ENCODE results near the gene CC2D1A.
"Not testable (repeated sequence)": the region's sequence is repeated elsewhere in the genome, so short reads cannot be mapped to it uniquely, and the experiment has no call there.

CC2D1A gene

DNA sequence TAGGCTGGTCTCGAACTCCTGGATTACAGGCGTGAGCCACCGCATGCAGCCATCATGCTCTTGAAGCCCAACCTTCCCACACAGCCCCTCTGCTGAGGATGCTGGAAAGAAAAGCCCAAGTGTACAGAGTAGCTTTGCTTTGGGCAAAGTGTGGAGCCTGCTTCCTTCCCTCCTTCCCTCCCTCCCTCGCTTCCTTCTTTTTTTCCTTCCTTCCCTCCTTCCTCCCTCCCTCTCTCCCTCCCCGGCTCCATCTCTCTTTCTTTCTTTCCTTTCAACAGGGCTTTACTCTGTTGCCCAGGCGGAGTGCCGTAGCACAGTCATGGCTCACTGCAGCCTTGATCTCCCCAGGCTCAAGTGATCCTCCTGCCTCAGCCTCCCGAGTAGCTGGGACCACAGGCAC is 2.7 kb downstream of the CC2D1A start:
- no peak for DNase-seq (ENCODE audit: low read depth in 2 of 2)

DNA sequence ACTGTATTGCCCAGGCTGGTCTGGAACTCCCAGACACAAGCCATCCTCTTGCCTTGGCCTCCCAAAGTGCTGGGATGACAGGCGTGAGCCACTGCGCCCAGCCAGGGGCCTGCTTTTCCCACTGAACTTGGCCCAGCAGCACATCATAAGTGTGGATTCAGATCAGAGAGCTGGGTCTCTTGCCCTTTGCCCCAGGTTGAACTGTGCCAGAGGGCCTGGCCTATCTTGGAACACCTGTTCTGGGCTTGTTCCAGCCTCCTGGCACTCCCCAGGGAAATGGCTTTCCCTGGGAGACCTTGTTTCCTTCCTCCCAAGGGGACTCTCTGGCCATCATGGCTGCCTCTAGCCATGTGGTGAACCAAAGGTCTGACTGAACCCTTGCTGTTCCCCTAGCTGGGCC is 3.4 kb downstream of the CC2D1A start:
- DNase-seq (ENCODE audit: low read depth in 2 of 2), result no peak

DNA sequence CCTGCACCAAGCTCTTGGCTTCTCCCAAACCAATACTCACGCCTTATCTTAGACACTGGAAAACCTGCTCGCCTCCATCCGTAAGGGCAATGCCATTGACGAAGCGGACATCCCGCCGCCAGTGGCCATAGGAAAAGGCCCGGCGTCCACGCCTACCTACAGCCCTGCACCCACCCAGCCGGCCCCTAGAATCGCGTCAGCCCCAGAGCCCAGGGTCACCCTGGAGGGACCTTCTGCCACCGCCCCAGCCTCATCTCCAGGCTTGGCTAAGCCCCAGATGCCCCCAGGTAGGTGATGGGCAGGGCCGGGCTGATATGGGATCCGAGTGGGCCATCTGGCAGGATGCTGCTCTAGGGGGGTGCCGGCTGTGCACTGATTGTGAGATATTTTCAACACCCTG is 7.4 kb downstream of the CC2D1A start:
- no peak for DNase-seq (ENCODE audit: low read depth in 2 of 2)

DNA sequence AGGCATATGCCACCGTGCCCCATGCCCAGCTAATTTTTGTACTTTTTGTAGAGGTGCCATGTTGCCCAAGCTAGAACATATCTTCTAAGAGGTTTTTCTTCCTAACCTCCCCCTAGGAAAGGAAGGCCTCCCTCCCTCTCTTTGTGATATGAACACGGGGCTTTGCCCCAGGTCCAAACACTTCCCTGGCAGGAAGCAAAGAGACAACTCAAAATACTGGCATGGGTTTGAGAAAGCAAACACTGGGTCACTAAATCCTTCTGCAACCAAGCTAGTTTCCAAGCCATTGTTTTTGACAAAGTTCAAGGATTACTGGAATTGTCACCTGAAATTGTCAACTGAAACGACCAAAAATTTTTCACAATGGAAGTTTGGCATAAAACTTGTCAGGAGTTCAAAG is 8.8 kb downstream of the CC2D1A start:
- DNase-seq (ENCODE audit: low read depth in 2 of 2), result no peak

DNA sequence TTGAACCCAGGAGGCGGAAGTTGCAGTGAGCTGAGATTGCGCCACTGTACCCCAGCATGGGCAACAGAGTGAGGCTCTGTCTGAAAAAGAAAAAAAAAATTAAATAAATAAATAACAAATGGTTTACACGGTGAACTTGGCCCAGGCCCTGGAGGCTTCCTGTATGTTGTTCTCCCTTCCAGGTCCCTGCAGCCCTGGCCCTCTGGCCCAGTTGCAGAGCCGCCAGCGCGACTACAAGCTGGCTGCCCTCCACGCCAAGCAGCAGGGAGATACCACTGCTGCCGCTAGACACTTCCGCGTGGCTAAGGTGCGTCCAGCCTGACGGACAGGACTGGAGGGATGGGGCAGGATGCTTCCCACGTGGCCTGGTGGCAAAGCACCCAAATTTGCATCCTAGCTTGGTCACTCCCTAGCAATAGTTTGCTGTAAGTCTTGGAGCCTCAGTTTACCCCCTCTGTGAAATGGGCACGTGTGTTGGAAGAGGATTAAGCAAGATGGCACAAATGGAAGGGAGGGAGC is 11.9 kb downstream of the CC2D1A start:
- DNase-seq (ENCODE audit: low read depth in 2 of 2), result no peak

DNA sequence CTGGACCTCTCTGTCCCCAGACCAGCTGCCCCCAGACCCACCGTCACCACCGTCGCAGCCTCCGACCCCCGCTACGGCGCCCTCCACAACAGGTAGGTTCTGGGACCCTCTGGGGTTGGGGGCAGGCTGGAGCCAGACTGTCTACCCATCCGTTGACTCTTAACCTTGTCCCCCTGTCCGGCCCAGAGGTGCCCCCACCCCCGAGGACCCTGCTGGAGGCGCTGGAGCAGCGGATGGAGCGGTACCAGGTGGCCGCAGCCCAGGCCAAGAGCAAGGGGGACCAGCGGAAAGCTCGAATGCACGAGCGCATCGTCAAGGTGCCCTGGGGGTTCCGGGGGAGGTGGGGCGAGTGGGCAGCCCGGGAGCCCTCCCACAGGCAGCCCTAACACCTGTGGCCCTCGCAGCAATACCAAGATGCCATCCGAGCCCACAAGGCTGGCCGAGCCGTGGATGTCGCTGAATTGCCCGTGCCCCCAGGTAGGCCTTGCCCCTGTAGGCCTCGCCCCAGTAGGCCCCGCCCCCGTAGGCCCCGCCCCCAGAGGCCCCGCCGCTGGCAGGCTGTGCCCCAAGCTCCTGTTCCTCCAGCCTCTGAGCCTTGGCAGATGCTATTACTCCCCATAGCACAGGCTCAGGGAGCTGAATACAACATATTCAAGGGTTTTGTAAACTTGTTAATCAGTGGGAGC is 12.9 kb downstream of the CC2D1A start:
- DNase-seq (ENCODE audit: low read depth in 2 of 2), result no peak

DNA sequence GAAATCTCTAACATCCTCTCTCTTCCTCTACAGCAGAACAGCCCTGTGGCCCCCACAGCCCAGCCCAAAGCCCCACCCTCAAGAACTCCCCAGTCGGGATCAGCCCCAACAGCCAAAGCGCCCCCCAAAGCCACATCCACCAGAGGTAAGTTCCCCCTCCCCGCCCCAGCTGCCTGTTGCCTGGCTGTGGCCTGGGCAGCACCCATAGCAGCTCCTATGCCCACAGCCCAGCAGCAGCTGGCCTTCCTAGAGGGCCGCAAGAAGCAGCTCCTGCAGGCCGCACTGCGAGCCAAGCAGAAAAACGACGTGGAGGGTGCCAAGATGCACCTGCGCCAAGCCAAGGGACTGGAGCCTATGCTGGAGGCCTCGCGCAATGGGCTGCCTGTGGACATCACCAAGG is 14.5 kb downstream of the CC2D1A start:
- DNase-seq (ENCODE audit: low read depth in 2 of 2), result no peak

DNA sequence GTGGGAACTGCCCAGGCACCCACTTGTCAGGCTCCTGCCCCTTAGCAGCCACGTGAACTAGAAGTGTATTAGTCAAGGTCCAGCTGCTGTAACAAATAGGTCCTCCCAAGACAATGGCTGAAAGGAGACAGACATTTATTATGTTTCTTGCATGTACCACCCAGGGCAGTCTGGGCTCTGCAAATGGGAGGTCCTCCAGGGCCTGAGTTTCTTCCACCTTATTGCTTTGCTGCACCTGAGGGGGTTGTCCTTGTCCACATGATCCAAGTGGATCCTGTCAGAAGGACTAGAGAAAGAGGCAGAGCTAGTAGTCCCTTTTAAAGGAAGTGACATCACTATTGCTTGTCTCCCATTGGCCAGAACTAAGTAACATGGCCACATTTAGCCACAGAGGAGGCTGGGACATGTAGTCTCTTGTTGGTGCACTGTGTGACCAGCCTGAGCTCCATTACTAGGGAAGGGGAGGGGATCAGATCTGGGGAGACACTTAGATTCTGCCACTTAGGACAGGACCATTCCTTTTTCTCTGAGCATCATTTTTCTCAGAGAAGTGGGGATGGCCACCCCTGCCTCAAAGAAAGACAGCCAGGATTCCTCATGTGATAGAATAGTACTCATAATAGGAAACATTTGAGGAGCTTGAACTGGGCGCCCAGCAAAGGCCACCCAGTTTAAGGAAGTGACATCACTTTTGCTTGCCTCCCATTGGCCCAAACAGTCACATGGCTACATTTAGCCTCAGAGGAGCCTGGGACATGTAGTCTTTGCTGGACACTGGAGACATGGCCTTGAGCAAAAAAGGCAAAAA is 15.1 kb downstream of the CC2D1A start:
- no peak for DNase-seq (ENCODE audit: low read depth in 2 of 2)

DNA sequence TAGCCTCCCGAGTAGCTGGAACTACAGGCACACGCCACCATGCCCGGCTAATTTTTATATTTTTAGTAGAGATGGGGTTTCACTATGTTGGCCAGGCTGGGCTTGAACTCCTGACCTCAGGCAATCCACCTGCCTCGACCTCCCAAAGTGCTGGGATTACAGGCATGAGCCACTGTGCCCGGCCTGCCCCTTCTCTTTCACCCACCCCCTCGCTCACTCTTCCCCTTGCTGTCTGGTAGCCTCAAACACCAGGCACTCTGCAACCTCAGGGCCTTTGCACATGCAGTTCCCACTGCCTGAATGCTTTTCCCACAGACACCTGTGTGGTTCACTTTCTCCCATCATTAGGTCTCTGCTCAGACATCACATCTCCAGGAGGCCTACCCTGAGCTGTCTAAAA is 16.1 kb downstream of the CC2D1A start:
- not testable (repeated sequence) for DNase-seq (ENCODE audit: low read depth in 2 of 2)

DNA sequence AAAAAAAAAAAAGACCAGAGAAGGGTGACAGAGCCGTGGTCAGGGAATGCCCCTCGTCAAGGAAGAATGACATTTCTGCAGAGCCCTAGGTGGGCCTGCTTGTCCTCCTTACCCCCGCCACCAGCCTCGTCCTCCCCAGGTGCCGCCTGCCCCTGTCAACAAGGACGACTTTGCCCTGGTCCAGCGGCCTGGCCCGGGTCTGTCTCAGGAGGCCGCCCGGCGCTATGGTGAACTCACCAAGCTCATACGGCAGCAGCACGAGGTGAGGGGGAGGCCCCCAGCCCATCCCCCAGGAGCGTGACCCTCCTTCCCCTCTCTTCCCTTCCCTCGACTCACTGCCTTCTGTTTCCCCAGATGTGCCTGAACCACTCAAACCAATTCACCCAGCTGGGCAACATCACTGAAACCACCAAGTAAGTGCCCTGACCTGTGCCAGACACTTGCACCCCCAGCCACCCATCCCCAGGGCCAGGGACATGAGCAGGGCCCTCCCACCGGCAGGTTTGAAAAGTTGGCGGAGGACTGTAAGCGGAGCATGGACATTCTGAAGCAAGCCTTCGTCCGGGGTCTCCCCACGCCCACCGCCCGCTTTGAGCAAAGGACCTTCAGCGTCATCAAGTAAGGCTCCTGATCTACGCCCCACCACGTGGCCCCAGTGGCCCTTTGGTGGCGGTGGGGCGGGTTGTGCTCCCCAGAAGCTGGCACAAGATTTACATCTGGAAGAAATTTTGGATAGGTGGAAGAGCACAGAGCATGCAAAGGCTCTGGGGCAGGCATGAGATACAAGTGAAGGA is 17.4 kb downstream of the CC2D1A start:
- DNase-seq (ENCODE audit: low read depth in 2 of 2), result no peak

DNA sequence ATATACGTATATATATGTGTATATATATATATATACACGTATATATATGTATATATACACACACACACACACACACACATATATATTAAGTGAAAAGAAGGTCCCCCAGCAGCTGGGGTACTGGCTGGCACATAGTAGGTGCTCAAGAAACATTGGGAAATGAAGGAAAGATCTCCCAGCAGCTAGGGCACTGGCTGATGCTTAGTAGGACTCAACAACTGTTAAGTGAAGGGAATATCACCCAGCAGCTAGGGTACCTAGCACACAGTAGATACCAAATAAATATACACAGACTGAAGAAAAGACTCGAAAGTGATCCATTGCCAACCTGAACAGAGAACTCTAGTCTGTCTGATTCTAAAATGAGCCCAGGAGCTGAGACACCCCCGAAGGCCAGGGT is 20.0 kb downstream of the CC2D1A start:
- DNase-seq (ENCODE audit: low read depth in 2 of 2), result no peak

DNA sequence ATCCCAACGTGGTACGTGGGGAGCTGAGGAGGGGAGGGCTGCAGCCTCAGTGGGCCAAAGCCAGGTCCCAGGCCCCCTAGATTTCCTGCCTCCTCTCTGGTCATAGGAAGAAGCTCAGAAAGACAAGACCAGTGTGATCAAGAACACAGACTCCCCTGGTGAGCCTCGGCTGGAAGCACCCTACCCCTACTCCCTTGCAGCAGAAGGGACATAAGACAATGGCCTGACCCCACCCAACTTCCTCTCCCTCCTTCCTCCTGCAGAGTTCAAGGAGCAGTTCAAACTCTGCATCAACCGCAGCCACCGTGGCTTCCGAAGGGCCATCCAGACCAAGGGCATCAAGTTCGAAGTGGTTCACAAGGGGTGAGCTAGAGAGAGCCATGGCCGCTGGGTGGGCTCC is 20.7 kb downstream of the CC2D1A start:
- no peak for DNase-seq (ENCODE audit: low read depth in 2 of 2)

DNA sequence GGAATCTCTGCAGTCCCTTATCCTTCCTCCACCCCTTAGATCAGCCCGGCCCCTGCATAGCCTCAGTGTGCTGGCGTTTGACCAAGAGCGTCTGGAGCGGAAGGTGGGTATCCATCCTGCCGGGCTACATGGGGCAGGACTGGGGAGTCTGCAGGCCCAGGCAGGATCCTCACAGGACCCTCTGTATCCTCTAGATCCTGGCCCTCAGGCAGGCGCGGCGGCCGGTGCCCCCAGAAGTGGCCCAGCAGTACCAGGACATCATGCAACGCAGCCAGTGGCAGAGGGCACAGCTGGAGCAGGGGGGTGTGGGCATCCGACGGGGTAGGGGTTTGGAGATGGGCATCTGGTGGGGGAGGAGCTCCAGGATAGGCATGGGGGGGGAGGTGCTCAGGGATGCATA is 23.3 kb downstream of the CC2D1A start:
- no peak for DNase-seq (ENCODE audit: low read depth in 2 of 2)

DNA sequence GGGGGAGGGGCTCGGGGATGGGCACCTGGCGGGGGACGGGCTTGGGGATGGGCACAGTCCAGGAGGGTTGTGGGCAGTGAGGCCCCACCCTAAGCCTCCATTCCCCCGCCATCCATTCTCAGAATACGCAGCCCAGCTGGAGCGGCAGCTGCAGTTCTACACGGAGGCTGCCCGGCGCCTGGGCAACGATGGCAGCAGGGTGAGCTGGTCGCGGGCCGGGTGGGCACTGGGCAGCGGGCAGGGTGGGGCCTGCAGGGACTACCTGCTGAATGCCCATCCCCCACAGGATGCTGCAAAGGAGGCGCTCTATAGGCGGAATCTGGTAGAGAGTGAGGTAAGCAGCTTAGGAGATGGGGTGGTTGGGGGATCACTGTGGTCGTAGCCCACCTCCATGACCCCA is 24.0 kb downstream of the CC2D1A start:
- DNase-seq (ENCODE audit: low read depth in 2 of 2), result no peak

DNA sequence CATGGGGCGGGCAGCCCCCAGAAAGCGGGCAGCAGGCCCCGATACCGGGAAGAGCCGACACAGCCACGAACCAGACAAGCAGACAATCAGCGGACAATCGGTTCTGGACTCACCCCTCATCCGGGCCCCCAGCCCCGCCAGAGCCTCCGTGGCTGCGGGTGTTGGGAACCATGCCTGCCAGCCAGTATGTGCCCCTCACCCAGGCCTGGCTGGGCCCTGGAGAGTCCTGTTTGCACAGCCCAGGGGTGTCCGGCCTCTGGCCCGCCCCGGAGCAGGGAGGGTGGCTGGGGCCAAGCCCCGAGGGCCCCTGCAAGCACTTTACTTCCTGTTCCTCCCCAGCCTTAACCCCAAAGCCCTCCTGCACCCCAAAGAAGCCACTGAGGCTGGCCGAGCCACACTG is 24.4 kb downstream of the CC2D1A start:
- no peak for DNase-seq (ENCODE audit: low read depth in 2 of 2)

DNA sequence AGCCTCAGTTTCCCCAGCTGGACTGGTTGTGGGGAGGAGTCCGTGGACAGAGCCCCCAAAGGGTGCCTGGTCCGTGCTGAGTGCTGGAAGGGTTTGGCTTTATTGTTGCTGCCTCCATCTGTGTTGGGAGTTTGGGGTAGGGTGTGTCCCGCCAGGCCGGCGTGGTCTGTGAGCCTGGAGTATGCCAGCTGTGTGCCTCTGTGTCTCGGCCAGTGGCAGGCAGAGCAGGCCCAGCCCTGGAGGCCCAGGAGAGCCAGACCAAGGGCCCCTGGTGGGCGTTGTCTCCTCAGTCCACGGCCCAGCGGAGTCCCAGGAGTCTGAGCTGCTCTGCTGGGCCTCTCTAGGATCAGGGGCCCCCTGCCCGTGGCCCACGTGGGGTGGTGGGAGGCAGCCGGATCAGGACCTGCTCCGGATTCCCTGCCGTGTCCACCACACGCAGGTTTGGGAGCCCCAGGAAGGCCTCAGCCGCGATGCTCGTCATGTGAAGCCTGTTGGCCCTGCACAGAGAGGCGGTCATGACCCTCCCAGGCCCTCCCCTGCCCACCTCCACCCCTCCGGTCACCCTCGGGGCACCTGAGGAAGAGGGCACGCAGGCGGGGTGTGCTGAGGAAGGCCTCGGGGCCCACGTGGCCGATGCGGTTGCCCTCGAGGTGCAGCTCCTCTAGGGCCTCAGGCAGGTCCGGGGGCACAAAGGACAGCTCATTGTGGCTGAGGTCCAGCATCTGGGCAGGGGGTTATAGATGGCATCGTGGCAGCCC is 25.6 kb downstream of the CC2D1A start:
- DNase-seq (ENCODE audit: low read depth in 2 of 2), result no peak

DNA sequence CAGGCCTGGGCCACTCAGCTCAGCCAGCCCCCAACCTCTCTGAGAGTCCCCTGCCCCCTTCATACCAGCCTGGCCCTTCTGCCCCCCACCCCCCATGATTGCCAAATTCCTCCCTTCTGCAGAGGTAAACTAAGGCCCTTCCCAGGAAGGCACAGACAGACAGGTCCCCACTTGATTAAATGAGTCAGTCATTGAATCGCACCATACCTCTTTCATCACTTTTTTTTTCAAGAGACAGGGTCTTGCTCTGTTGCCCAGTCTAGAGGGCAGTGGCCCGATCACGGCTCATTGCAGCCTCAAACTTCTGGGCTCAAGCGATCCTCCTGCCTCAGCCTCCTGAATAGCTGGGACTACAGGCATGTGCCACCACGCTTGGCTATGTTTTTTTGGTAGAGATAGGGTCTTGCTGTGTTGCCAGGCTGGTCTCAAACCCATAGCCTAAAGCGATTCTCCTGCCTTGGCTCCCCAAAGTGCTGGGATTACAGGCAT is 26.2 kb downstream of the CC2D1A start:
- DNase-seq (ENCODE audit: low read depth in 2 of 2), result no peak

DNA sequence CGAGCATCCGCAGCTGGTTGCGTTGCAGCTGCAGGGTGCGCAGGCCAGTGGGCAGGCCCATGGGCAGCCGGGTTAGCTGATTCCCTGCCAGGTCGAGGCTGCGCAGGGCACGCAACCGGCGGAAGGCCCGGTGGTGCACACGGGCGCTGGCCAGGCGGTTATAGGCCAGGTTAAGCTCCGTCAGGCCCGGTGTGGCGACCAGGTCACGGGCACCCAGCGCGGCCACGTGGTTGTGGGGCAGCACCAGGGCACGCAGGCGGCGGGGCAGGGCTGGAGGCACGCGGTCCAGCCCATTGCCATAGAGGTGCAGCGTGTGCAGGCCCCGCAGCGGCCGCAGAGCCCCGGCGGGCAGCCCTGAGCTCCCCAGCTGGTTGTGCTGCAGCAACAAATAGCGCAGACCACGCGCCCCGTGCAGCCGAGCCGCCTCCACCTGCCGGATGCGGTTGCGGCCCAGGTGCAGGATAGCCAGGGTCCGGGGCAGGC is 27.0 kb downstream of the CC2D1A start:
- no peak for DNase-seq (ENCODE audit: low read depth in 2 of 2)

DNA sequence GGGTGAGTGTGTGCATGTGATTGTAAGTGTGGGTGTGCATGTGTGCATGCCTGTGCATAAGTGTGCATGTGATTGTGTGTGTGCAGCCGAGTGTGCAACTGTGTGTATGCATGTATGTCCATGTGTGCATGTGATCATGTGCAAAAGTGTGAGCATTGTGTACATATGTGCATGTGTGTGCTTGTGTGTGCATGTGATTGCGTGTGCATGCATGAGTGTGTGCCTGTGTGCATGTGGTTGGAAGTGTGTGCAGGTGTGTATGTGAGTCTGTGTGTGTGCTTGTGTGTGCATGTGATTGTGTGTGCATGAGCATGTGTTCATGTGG is 28.7 kb downstream of the CC2D1A start:
- DNase-seq (ENCODE audit: low read depth in 2 of 2), result no peak

DNA sequence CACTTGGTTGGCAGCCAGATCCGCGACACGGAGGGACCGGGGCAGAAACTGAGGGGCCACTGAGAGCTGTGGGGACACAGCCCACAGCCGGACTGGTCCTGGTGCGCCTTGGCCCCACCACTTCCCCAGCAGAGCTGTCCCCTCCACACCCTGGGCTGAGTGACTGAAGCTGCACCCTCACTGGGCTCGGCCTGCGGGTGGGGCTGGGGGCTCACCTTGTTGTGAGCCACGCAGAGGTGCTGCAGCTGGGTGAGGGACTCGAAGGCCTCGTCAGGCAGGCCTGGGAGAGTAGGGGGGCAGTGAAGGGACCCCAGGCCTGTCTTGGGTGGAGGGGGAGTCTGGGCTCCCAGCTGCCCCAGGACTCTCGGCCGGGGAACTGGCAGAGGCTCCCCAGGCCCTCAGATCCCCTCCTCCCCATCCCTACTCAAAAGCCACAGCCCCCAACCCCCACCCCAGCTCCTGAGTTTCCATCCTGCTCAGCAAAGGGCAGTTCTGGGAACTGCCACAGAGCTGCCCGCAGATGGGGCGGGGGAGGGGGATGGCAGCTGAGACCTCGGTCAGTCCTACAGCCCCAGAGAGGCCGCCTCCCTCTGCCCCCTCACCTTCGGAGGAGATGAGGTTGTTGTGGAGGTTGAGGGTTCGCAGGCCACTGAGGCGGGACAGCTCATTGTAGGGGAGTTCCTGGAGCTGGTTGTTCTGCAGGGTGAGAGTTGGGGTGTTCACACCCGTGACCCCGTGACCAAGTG is 29.9 kb downstream of the CC2D1A start:
- DNase-seq (ENCODE audit: low read depth in 2 of 2), result no peak
